ENCODE results near the gene PRSS37.
"Not testable (repeated sequence)": the region's sequence is repeated elsewhere in the genome, so short reads cannot be mapped to it uniquely, and the experiment has no call there.

PRSS37 gene

GRCh38 chr7:141840708-141841107, 577 bp downstream of the PRSS37 start:
- DNase-seq (ENCODE audit: insufficient read length, low spot score) (no peak), FAIRE-seq (no peak)
- no peak for TF ChIP-seq POLR2A (IDR thresholded peaks at IDR 0.05; ENCODE audit: low read depth, low read length)

GRCh38 chr7:141839256-141839655, 2.0 kb downstream of the PRSS37 start:
- no peak for DNase-seq (ENCODE audit: insufficient read length, low spot score)
- no peak for FAIRE-seq
- no peak for TF ChIP-seq POLR2A (IDR thresholded peaks at IDR 0.05; ENCODE audit: low read depth, low read length)

GRCh38 chr7:141838581-141838980, 2.7 kb downstream of the PRSS37 start:
- no peak for TF ChIP-seq POLR2A (IDR thresholded peaks at IDR 0.05; ENCODE audit: low read depth, low read length)
- FAIRE-seq = no peak
- no peak for DNase-seq (ENCODE audit: insufficient read length, low spot score)

GRCh38 chr7:141837683-141838082, 3.6 kb downstream of the PRSS37 start:
- no peak for FAIRE-seq

GRCh38 chr7:141822432-141822831, 18.9 kb downstream of the PRSS37 start:
- not testable (repeated sequence) for FAIRE-seq; DNase-seq (ENCODE audit: insufficient read length, low spot score)

More at GRCh38 chr7:141837683-141838082, 3.6 kb downstream of the PRSS37 start:
- no peak for DNase-seq (ENCODE audit: insufficient read length, low spot score)
- TF ChIP-seq POLR2A (IDR thresholded peaks at IDR 0.05; ENCODE audit: low read depth, low read length) = no peak

- no peak for TF ChIP-seq POLR2A (IDR thresholded peaks at IDR 0.05; ENCODE audit: low read depth, low read length)
- no peak for DNase-seq (ENCODE audit: insufficient read length, low spot score)
- FAIRE-seq = no peak
These were observed 21.2 kb downstream of the PRSS37 start for GRCh38 chr7:141820067-141820466.

GRCh38 chr7:141792526-141792925, 48.8 kb downstream of the PRSS37 start:
- no peak for DNase-seq (ENCODE audit: insufficient read length, low spot score)
- FAIRE-seq = no peak
- TF ChIP-seq POLR2A (IDR thresholded peaks at IDR 0.05; ENCODE audit: low read depth, low read length) = no peak

- FAIRE-seq (no peak), DNase-seq (ENCODE audit: insufficient read length, low spot score) (no peak)
- no peak for TF ChIP-seq POLR2A (IDR thresholded peaks at IDR 0.05; ENCODE audit: low read depth, low read length)
These were observed 51.4 kb downstream of the PRSS37 start, which contains the start of gene TAS2R5 for GRCh38 chr7:141789917-141790316. Gene TAS2R5 (plus strand): TSS chr7:141790217. CDS start chr7:141790362, 145 bp downstream.

GRCh38 chr7:141788296-141788695, 53.0 kb downstream of the PRSS37 start:
- DNase-seq (ENCODE audit: insufficient read length, low spot score) (no peak), FAIRE-seq (no peak)
- TF ChIP-seq POLR2A (IDR thresholded peaks at IDR 0.05; ENCODE audit: low read depth, low read length) = no peak
